HEK293T (cell line): ENCODE measurements around the gene NADSYN1.

Source experiments
- BHLHE40 ChIP-seq: fragments of 450-650 bp; IDR thresholded peaks from 2 replicates; pipeline ENCODE4 v1.6.1; 2016; ENCODE audit warnings: mild to moderate bottlenecking, moderate library complexity, borderline replicate concordance
- ELF4 ChIP-seq: fragments of 450-650 bp; IDR thresholded peaks from 2 replicates; pipeline ENCODE4 v1.6.1; 2017; ENCODE audit warnings: antibody characterized with exemption
- FOXA1 ChIP-seq: fragments of 450-650 bp; IDR thresholded peaks from 2 replicates; pipeline ENCODE4 v1.6.1; 2016; ENCODE audit warnings: mild to moderate bottlenecking
- FOXK2 ChIP-seq: fragments of 450-650 bp; IDR thresholded peaks from 2 replicates; pipeline ENCODE4 v1.6.1; 2016; ENCODE audit warnings: mild to moderate bottlenecking
- FOXM1 ChIP-seq: fragments of 450-650 bp; IDR thresholded peaks from 2 replicates; pipeline ENCODE4 v1.6.1; 2017; ENCODE audit warnings: mild to moderate bottlenecking, borderline replicate concordance
- HDGF ChIP-seq: fragments of 450-650 bp; IDR thresholded peaks from 2 replicates; pipeline ENCODE4 v1.6.1; 2017; ENCODE audit warnings: antibody characterized with exemption, borderline replicate concordance
- L3MBTL2 ChIP-seq: fragments of 450-650 bp; conservative IDR thresholded peaks from 2 replicates; pipeline ENCODE4 v1.6.1; 2016; ENCODE audit warnings: mild to moderate bottlenecking
- LEF1 ChIP-seq: fragments of 450-650 bp; IDR thresholded peaks from 2 replicates; pipeline ENCODE4 v1.6.1; 2017; ENCODE audit warnings: mild to moderate bottlenecking, borderline replicate concordance
- SP1 ChIP-seq: fragments of 450-650 bp; IDR thresholded peaks from 2 replicates; pipeline ENCODE4 v1.6.1; 2017
- SUZ12 ChIP-seq: fragments of 450-650 bp; IDR thresholded peaks from 2 replicates; pipeline ENCODE4 v1.6.1; 2016; ENCODE audit warnings: mild to moderate bottlenecking
- TARDBP ChIP-seq: fragments of 450-650 bp; IDR thresholded peaks from 2 replicates; pipeline ENCODE4 v1.6.1; 2016
- ZNF384 ChIP-seq: fragments of 450-650 bp; IDR thresholded peaks from 2 replicates; pipeline ENCODE4 v1.6.1; 2016

DNA sequence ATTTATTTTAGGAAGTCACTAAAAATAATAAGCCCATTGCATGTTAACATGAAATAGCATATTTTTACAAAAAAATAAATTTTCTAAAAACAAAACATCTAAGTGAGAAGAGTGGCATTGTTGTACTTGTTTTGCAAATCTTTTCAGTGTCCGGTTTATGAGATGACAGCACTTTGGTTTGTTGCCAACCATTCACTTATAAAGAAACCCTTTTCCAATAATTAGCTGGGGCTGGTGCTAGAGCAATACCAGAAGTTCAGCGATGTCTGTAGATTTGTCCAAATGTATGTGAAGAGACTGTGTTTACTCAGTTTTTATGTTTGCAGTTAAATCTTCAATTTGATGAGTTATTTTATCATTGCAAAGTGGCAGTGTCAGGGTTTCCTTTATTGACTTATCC lies 52.0 kb downstream of the NADSYN1 start:
- TF ChIP-seq L3MBTL2 (no peak), SUZ12 (no peak), FOXM1 (no peak), BHLHE40 (no peak), TARDBP (no peak), FOXK2 (no peak), LEF1 (no peak), SP1 (no peak), ELF4 (no peak), ZNF384 (no peak), HDGF (no peak), FOXA1 (no peak)
